OCI-LY7 (cell line): ENCODE results near the gene SP8. TPM values are rescaled to one million over a fixed set of nuclear protein-coding genes. Genes with fewer than 3 reads are reported as not detected.

Experiments
- BruUV-seq: library from RNA; stranded (reverse); fragments of 400-500 nt; replicated peaks from 2 replicates; lab custom pipeline; 2021; lab: Mats Ljungman, UMichigan
- CTCF ChIA-PET: fragments of 300-600 bp; sonication (Branson Sonifier 250); formaldehyde crosslinking; loops from one replicate; lab custom pipeline; 2022; ENCODE audit warnings: antibody characterized with exemption; ENCODE audit not compliant: unreplicated experiment; lab: Charles Lee
- POLR2A ChIA-PET: fragments of 300-600 bp; sonication (Branson Sonifier 250); formaldehyde crosslinking; loops from one replicate; lab custom pipeline; 2022; ENCODE audit warnings: antibody characterized with exemption; lab: Charles Lee
- DNase-seq: peaks from one replicate; pipeline ENCODE4 v3.0.0-alpha.2; 2015; ENCODE audit warnings: low spot score
- H2AFZ ChIP-seq: fragments of 200-600 bp; sonication (generic), shearing (Covaris generic); 2 replicates; pipeline ENCODE4 v1.6.1; 2014; ENCODE audit warnings: mild to moderate bottlenecking, antibody characterized with exemption, low read length, moderate library complexity
- H3K27ac ChIP-seq: fragments of 200-600 bp; sonication (generic); 2 replicates; pipeline ENCODE4 v1.5.1; 2014; ENCODE audit warnings: mixed run types, low read depth, mild to moderate bottlenecking, moderate library complexity, low read length, inconsistent platforms; ENCODE audit not compliant: poor library complexity, severe bottlenecking
- H3K36me3 ChIP-seq: fragments of 200-600 bp; sonication (generic); 2 replicates; pipeline ENCODE4 v1.6.1; 2014; ENCODE audit warnings: mild to moderate bottlenecking, antibody characterized with exemption, low read length, moderate library complexity, mixed read lengths; ENCODE audit not compliant: insufficient read depth
- H3K4me1 ChIP-seq: fragments of 200-600 bp; sonication (generic); 2 replicates; pipeline ENCODE4 v1.5.1; 2014; ENCODE audit warnings: mild to moderate bottlenecking, low read length; ENCODE audit not compliant: insufficient read depth, poor library complexity, severe bottlenecking
- H3K4me2 ChIP-seq: fragments of 200-600 bp; sonication (generic); 2 replicates; pipeline ENCODE4 v1.6.1; 2014; ENCODE audit warnings: mild to moderate bottlenecking, low read length
- H3K4me3 ChIP-seq: fragments of 200-600 bp; sonication (generic); 2 replicates; pipeline ENCODE4 v1.5.1; 2014; ENCODE audit warnings: mild to moderate bottlenecking, low read depth, low read length; ENCODE audit not compliant: poor library complexity, severe bottlenecking
- H3K79me2 ChIP-seq: fragments of 200-600 bp; sonication (generic); 2 replicates; pipeline ENCODE4 v1.6.1; 2016; ENCODE audit warnings: low read depth, mild to moderate bottlenecking, low read length, moderate library complexity, mixed read lengths; ENCODE audit not compliant: insufficient read depth
- H3K9me2 ChIP-seq: fragments of 200-600 bp; sonication (generic); 2 replicates; pipeline ENCODE4 v1.6.1; 2016; ENCODE audit warnings: mild to moderate bottlenecking, low read length, mixed read lengths; ENCODE audit not compliant: insufficient read depth
- H3K9me3 ChIP-seq: fragments of 200-600 bp; sonication (generic); 2 replicates; pipeline ENCODE4 v1.6.1; 2014; ENCODE audit warnings: mild to moderate bottlenecking, mixed run types, low read length, mixed read lengths
- H4K20me1 ChIP-seq: fragments of 200-600 bp; sonication (generic); 2 replicates; pipeline ENCODE4 v1.6.1; 2014; ENCODE audit warnings: mild to moderate bottlenecking, antibody characterized with exemption, low read length, moderate library complexity, mixed read lengths; ENCODE audit not compliant: insufficient read depth
- EZH2phosphoT487 ChIP-seq: fragments of 200-600 bp; sonication (generic); IDR thresholded peaks from 2 replicates; pipeline ENCODE4 v1.6.1; 2018; ENCODE audit warnings: low read depth, borderline replicate concordance, mild to moderate bottlenecking, mixed run types, antibody characterized with exemption, low read length, moderate library complexity, mixed read lengths
- intact Hi-C: fragments of 100-400 bp; cut with micrococcal nuclease; formaldehyde crosslinking; loops from one replicate; pipeline ENCODE4 v1.10.0; 2022; ENCODE audit not compliant: unreplicated experiment
- total RNA-seq, 2 experiments: library from RNA; depleted of rRNA in 1 of 2; stranded (reverse); fragments of >200 nt in 1 of 2; shearing (Covaris generic) in 1 of 2; gene quantifications; 2 replicates each; pipeline ENCODE4 v1.2.3, GENCODE V29; 2014 to 2022
- TF ChIP-seq, protein P1 (sequence below): fragments of 200-600 bp; sonication (generic); conservative IDR thresholded peaks from 2 replicates; pipeline ENCODE4 v1.5.1; 2014; ENCODE audit warnings: mild to moderate bottlenecking, antibody characterized with exemption, low read length, moderate library complexity, mixed read lengths

SP8 gene
- total RNA-seq, 2 experiments from 2014 or later, result not detected

DNA sequence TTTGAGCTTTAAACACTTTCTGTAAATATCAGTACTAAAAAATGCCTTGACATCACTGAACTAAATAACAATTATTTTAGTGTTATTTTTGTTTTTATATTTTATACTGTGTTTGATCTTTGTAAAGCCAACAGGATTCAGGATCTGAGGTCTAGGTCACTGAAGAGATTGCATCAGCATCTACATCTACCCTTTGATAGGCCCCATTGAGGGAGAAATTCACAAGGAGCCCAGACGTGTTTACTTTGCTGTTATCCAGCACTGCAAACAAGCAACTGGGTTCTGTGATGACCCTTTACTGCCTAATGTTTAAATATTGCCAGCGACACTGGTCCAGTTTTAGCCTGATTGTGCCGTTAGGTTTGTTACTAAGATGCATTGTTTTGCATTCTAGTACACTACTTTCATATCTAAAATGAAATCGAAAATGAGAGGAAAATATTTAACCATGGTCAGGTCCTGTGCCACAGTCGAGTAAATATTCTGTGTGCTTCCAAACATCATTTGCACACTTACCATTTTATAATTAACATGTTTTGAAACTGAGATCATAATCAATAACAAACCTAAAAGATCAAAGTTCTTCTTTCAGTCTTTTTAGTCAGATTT lies 48.7 kb downstream of the SP8 start:
- no TSS peak for BruUV-seq
- intact Hi-C loops, result no loop called here
- Histone ChIP-seq H3K4me1 (no peaks in the 10 kb centered on the region), H4K20me1 (no peaks in the 10 kb centered on the region), H3K79me2 (no peaks in the 10 kb centered on the region), H3K4me3 (no peak overlapping the region), H3K27ac (no peak overlapping the region), H3K4me2 (no peak overlapping the region), H3K9me3 (no peaks in the 10 kb centered on the region), H2AFZ (no peak overlapping the region), H3K36me3 (no peaks in the 10 kb centered on the region), H3K9me2 (no peaks in the 10 kb centered on the region)
- TF ChIP-seq EZH2phosphoT487, result no peak
- TF ChIP-seq, protein P1, sequence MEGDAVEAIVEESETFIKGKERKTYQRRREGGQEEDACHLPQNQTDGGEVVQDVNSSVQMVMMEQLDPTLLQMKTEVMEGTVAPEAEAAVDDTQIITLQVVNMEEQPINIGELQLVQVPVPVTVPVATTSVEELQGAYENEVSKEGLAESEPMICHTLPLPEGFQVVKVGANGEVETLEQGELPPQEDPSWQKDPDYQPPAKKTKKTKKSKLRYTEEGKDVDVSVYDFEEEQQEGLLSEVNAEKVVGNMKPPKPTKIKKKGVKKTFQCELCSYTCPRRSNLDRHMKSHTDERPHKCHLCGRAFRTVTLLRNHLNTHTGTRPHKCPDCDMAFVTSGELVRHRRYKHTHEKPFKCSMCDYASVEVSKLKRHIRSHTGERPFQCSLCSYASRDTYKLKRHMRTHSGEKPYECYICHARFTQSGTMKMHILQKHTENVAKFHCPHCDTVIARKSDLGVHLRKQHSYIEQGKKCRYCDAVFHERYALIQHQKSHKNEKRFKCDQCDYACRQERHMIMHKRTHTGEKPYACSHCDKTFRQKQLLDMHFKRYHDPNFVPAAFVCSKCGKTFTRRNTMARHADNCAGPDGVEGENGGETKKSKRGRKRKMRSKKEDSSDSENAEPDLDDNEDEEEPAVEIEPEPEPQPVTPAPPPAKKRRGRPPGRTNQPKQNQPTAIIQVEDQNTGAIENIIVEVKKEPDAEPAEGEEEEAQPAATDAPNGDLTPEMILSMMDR, result no peak
- CTCF ChIA-PET, result no interaction called here
- POLR2A ChIA-PET, result interaction anchor here (0.7 kb wide), 1 partner anchor 376 kb away, joined by 3 read pairs; no protein-coding TSS in a partner anchor
- no peak for DNase-seq

GRCh38 chr7:20735346-20736065 lies 51.2 kb downstream of the SP8 start:
- CTCF ChIA-PET, result no interaction called here
- TF ChIP-seq, protein P1, result no peak
- TF ChIP-seq EZH2phosphoT487, result no peak
- H3K36me3 ChIP-seq, result no peaks in the 10 kb centered on the region
- DNase-seq, result no peak
- POLR2A ChIA-PET, result interaction anchor here (0.9 kb wide), 1 partner anchor 48 kb away, joined by 3 read pairs; no protein-coding TSS in a partner anchor
- intact Hi-C loops, result no loop called here
- no TSS peak for BruUV-seq
- H3K79me2 ChIP-seq, result no peaks in the 10 kb centered on the region
- no peaks in the 10 kb centered on the region for H3K4me1 ChIP-seq
- H3K4me3 ChIP-seq, result no peak overlapping the region
- no peaks in the 10 kb centered on the region for H4K20me1 ChIP-seq
- no peaks in the 10 kb centered on the region for H3K9me3 ChIP-seq
- no peak overlapping the region for H3K27ac ChIP-seq
- no peak overlapping the region for H3K4me2 ChIP-seq
- no peaks in the 10 kb centered on the region for H3K9me2 ChIP-seq
- H2AFZ ChIP-seq, result no peak overlapping the region

Other genes starting within 250 kb of the SP8 start
- gene ABCB5, start 171.2 kb downstream of the SP8 start, total RNA-seq (2014; rRNA removed; shearing (Covaris generic)), result not detected in 2 replicates
- gene ABCB5, start 171.2 kb downstream of the SP8 start, total RNA-seq (2022), result not detected in 2 replicates